ENCODE results near the gene GCFC2.

Gene GCFC2

GRCh38 chr2:75619956-75620740 is 90.6 kb downstream of the GCFC2 start:
- no peak for DNase-seq (ENCODE audit: low read depth)
- no peak overlapping the region for H3K4me3 ChIP-seq (ENCODE audit: low read depth, low read length)
- TF ChIP-seq, protein P1, sequence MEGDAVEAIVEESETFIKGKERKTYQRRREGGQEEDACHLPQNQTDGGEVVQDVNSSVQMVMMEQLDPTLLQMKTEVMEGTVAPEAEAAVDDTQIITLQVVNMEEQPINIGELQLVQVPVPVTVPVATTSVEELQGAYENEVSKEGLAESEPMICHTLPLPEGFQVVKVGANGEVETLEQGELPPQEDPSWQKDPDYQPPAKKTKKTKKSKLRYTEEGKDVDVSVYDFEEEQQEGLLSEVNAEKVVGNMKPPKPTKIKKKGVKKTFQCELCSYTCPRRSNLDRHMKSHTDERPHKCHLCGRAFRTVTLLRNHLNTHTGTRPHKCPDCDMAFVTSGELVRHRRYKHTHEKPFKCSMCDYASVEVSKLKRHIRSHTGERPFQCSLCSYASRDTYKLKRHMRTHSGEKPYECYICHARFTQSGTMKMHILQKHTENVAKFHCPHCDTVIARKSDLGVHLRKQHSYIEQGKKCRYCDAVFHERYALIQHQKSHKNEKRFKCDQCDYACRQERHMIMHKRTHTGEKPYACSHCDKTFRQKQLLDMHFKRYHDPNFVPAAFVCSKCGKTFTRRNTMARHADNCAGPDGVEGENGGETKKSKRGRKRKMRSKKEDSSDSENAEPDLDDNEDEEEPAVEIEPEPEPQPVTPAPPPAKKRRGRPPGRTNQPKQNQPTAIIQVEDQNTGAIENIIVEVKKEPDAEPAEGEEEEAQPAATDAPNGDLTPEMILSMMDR (IDR thresholded peaks at IDR 0.05; ENCODE audit: insufficient read depth, low read depth, low read length, missing control alignments) = no peak

GRCh38 chr2:75616933-75617332 is 93.8 kb downstream of the GCFC2 start:
- no peak overlapping the region for H3K4me3 ChIP-seq (ENCODE audit: low read depth, low read length)
- TF ChIP-seq, protein P1 (IDR thresholded peaks at IDR 0.05; ENCODE audit: insufficient read depth, low read depth, low read length, missing control alignments) = no peak
- no peak for DNase-seq (ENCODE audit: low read depth)

DNA sequence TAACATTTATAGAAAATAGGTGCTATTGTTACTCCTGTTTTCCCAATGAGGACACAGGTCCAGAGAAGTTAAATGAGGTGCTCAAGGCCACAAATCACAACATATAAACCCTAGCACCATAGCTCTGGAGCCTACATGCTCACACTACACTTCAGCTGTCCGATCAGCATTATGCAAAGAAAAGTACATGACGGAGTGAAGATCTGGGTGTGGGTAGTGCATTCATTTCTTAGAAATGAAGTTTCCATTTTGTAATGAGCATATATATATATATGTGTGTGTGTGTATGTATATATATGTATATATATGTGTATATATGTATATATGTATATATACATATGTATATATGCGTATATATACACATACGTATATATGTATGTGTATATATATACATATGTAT is 94.3 kb downstream of the GCFC2 start:
- no peak for DNase-seq (ENCODE audit: low read depth)
- no peak overlapping the region for H3K4me3 ChIP-seq (ENCODE audit: low read depth, low read length)
- TF ChIP-seq, protein P1 (IDR thresholded peaks at IDR 0.05; ENCODE audit: insufficient read depth, low read depth, low read length, missing control alignments) = no peak

- TF ChIP-seq, protein P1 (IDR thresholded peaks at IDR 0.05; ENCODE audit: insufficient read depth, low read depth, low read length, missing control alignments) = no peak
- DNase-seq (ENCODE audit: low read depth) = no peak
- no peak overlapping the region for H3K4me3 ChIP-seq (ENCODE audit: low read depth, low read length)
These were observed 96.5 kb downstream of the GCFC2 start for GRCh38 chr2:75614162-75614651.

DNA sequence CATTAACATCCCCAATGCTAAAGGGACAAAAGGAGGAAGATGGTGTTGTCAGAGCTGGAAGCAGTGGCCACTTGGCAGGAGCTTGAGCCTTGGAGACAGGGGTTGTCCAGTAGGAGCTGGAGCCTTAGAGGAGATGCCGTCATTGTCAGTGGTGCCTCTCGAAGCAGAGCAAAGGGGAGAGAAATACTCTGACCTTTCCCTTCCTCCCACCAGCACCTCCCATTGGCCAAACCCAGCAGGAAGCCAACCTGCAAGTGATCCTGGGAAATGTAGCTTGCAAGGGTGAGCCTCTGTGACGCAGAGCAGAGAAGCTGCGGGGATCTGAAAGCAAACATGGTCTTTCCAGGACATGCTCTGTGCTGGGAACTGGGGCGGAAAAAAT is 97.9 kb downstream of the GCFC2 start:
- no peak for DNase-seq (ENCODE audit: low read depth)
- TF ChIP-seq, protein P1 (IDR thresholded peaks at IDR 0.05; ENCODE audit: insufficient read depth, low read depth, low read length, missing control alignments) = no peak

More for the DNA sequence above, 97.9 kb downstream of the GCFC2 start:
- H3K4me3 ChIP-seq (ENCODE audit: low read depth, low read length) = no peak overlapping the region

Measured in GM12865 (cell line).